ENCODE results near the gene LZTS2. TPM values are rescaled to one million over a fixed set of nuclear protein-coding genes. Genes with fewer than 3 reads are reported as not detected.
A peak's percentile ranks its signal among the peaks of the same experiment; 100 is the strongest.

The LZTS2 gene
- total RNA-seq, 1 experiment from 2014 or later: 93.0 TPM

DNA sequence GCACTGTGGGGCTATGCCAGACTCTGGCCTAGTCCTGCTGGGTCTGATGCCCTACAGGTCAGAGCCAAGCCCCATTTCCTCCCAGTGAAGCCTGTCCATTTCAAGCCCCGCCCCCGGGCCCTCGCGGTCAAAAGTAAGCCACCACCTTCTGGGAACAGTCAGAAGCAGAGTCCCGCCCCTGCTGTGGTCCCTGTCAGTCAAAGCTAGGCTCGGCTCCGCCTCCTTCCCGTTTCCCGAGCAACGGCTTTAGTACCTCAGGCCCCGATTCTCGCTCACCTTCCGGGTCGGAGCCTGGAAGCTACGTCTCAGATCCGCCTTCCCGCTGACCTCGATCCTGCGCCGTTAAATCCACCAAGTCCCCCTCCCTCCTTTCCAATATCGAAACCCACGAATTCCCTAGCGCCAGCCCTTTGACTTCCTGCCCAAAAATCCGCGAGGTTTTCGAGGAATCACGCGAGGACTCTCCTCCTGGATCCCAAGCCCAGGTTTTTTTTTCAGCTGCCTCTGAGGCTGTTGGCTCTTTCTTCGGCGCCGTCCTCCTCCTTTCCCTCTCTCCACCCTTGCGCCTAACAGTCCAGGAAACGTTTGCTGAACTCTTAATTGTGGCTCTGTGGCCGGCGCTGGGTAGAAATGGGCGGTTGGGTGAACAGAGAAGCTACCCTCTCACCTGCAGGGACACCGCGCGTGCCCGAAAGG lies 43.2 kb downstream of the LZTS2 start:
- Histone ChIP-seq H3K4me2 (ENCODE audit: low read length) (peak overlapping the region; percentile 82), H3K9ac (ENCODE audit: low read length) (peak overlapping the region; percentile 77), H3K9me3 (ENCODE audit: control insufficient read depth in 1 of 2, insufficient read depth in 1 of 2, low read depth in 1 of 2, low read length in 2 of 2) (no peaks in the 10 kb centered on the region), H3K36me3 (ENCODE audit: control insufficient read depth in 1 of 2, insufficient read depth in 2 of 2, low read length in 2 of 2) (peaks cover 0 to 10% of the 10 kb centered on the region in 2 experiments; a peak in 1 of 4 replicates), H3K9me2 (ENCODE audit: insufficient read depth) (no peaks in the 10 kb centered on the region), H3K79me2 (ENCODE audit: insufficient read depth, low read length) (peaks cover 15% of the 10 kb centered on the region; the same call in 1 of the 2 replicates), H3K27ac (ENCODE audit: low read depth, low read length) (peak overlapping the region; percentile 84), H4K20me1 (ENCODE audit: insufficient read depth) (no peaks in the 10 kb centered on the region), H3K27me3 (ENCODE audit: insufficient read depth, low read length) (no peaks in the 10 kb centered on the region), H2AFZ (ENCODE audit: low read depth, low read length, poor library complexity, severe bottlenecking) (peak overlapping the region; percentile 26), H3K4me1 (ENCODE audit: control insufficient read depth in 1 of 2, insufficient read depth in 2 of 2, low read length in 2 of 2) (peaks cover 26 to 33% of the 10 kb centered on the region in 2 experiments), H3K4me3 (replicated peaks in 1 of 2; ENCODE audit: low read depth in 1 of 2, low read length in 2 of 2) (peak overlapping the region; percentile 55 to 59)
- BruUV-seq (replicated peaks): TSS peak; percentile 92
- intact Hi-C loops (cut with micrococcal nuclease): loop anchor here (2.0 kb wide), 1 partner anchor 18 kb away; the partner anchor contains the start of gene KAZALD1
- ChIA-PET RAD21 (ENCODE audit: low non-redundant PET in 1 of 2, low total read pairs in 2 of 2, uncharacterized antibody in 2 of 2, unreplicated experiment in 2 of 2) (interaction anchor here (0.5 to 3.3 kb wide), 6 partner anchors 15 to 893 kb away, joined by 4 to 23 read pairs (median 6); no protein-coding TSS in a partner anchor), CTCF (interaction anchor here (0.9 to 5.4 kb wide), 18 partner anchors 9 to 798 kb away, joined by 3 to 118 read pairs (median 10); partner anchors contain the start of genes KAZALD1, PDZD7 and SFXN3), POLR2A (interaction anchor here (0.9 to 2.5 kb wide), 13 partner anchors 8 to 99 kb away, joined by 3 to 33 read pairs (median 6); partner anchors contain the start of genes KAZALD1, PDZD7 and SFXN3)
- ATAC-seq: peak; percentile 91
- DNase-seq (ENCODE audit: low read depth, low spot score): peak; percentile 97
- peak; percentile 95 for TF ChIP-seq ZBTB33 (IDR thresholded peaks at IDR 0.05; ENCODE audit: extremely low read depth, insufficient replicate concordance, low read length)
- no peak for TF ChIP-seq FOSL1 (IDR thresholded peaks at IDR 0.05; ENCODE audit: low read depth)
- peak; percentile 26 for TF ChIP-seq TCF7L2 (IDR thresholded peaks at IDR 0.05; ENCODE audit: borderline replicate concordance, extremely low read depth, insufficient read depth, insufficient read length)
- peak; percentile 82 for TF ChIP-seq POLR2A (IDR thresholded peaks at IDR 0.05; ENCODE audit: borderline replicate concordance, extremely low read depth, insufficient read depth, insufficient read length)
- TF ChIP-seq ZNF274 (IDR thresholded peaks at IDR 0.05; ENCODE audit: low read depth, low read length): no peak
- peak; percentile 95 for TF ChIP-seq POLR2AphosphoS5 (IDR thresholded peaks at IDR 0.05; ENCODE audit: low read depth, low read length)
